ENCODE measurements around the gene HYDIN.
"Not testable (repeated sequence)": the region's sequence is repeated elsewhere in the genome, so short reads cannot be mapped to it uniquely, and the experiment has no call there.

DNA sequence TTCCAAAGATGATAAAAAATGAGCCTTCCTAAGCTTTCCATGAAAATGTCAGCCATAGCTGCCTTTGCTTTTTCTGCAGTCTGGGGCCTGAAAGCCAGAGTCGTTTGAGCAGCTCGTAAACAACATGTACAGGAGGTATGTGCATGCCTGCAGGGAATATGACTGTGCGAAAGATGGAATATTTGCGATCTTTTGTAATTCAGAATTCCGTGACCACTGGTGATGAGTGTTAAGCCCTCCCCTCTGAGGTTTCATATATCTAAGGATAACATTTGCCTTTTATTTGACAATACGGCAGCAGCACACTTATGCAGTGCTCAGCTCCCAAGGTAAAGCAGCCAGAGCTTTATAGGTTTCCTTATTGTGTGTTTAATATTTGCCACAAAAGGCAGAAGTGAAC, 192.5 kb downstream of the HYDIN start:
- not testable (repeated sequence) for TF ChIP-seq EZH2 (IDR thresholded peaks at IDR 0.05; ENCODE audit: low read length, missing control alignments)
- TF ChIP-seq, protein P1, sequence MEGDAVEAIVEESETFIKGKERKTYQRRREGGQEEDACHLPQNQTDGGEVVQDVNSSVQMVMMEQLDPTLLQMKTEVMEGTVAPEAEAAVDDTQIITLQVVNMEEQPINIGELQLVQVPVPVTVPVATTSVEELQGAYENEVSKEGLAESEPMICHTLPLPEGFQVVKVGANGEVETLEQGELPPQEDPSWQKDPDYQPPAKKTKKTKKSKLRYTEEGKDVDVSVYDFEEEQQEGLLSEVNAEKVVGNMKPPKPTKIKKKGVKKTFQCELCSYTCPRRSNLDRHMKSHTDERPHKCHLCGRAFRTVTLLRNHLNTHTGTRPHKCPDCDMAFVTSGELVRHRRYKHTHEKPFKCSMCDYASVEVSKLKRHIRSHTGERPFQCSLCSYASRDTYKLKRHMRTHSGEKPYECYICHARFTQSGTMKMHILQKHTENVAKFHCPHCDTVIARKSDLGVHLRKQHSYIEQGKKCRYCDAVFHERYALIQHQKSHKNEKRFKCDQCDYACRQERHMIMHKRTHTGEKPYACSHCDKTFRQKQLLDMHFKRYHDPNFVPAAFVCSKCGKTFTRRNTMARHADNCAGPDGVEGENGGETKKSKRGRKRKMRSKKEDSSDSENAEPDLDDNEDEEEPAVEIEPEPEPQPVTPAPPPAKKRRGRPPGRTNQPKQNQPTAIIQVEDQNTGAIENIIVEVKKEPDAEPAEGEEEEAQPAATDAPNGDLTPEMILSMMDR (conservative IDR thresholded peaks at IDR 0.05 in 1 of 2, IDR thresholded peaks at IDR 0.05 in 1 of 2; ENCODE audit: low read depth in 1 of 2, low read length in 2 of 2): not testable (repeated sequence)

Measured in fibroblast of lung (primary cell).